ENCODE data around the gene DEFB128.

GRCh38 chr20:210809-211502 is 21.4 kb upstream of the DEFB128 start:
- TF ChIP-seq CTCF (IDR thresholded peaks at IDR 0.05; ENCODE audit: low read depth, low read length, poor library complexity, severe bottlenecking) (no peak), EZH2phosphoT487 (IDR thresholded peaks at IDR 0.05; ENCODE audit: borderline replicate concordance, low read length) (no peak)

All from DOHH2 (cell line).